Loucy (cell line): ENCODE data around the gene NUFIP2.

ENCODE experiments used
- EZH2phosphoT487 ChIP-seq: fragments of 200-600 bp; IDR thresholded peaks from 2 replicates; pipeline ENCODE4 v1.6.1; 2018; ENCODE audit warnings: antibody characterized with exemption, mild to moderate bottlenecking, moderate library complexity, borderline replicate concordance
- TF ChIP-seq, protein P1 (sequence below): fragments of 200-600 bp; sonication (generic); conservative IDR thresholded peaks from 2 replicates; pipeline ENCODE4 v1.5.1; 2014; ENCODE audit warnings: mild to moderate bottlenecking, antibody characterized with exemption, low read length

DNA sequence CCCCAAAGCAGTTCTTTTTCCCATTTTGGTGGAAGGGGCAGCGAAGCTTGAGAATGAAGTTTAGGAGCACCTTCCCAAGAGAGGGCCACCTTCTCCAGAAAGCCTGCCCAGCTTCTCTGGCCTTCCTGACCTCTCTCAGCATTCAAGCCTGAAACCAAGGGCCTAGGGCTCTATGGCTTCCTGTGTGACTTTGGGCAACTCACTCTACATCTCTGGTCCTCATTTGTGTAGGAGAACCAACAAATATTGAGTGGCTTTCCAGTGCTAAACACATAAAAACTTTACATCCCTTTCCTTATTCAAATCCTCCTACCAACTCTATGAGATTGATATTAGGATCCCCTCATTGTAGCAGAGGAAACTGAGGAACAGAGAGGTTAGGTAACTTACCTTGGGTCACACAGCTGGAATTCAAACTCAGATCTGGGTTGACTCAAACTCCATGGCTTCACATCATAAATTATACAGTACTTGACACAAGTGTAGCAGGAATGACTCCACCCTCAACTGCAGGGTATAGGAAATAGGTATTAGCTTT is 81.8 kb downstream of the NUFIP2 start:
- TF ChIP-seq, protein P1, sequence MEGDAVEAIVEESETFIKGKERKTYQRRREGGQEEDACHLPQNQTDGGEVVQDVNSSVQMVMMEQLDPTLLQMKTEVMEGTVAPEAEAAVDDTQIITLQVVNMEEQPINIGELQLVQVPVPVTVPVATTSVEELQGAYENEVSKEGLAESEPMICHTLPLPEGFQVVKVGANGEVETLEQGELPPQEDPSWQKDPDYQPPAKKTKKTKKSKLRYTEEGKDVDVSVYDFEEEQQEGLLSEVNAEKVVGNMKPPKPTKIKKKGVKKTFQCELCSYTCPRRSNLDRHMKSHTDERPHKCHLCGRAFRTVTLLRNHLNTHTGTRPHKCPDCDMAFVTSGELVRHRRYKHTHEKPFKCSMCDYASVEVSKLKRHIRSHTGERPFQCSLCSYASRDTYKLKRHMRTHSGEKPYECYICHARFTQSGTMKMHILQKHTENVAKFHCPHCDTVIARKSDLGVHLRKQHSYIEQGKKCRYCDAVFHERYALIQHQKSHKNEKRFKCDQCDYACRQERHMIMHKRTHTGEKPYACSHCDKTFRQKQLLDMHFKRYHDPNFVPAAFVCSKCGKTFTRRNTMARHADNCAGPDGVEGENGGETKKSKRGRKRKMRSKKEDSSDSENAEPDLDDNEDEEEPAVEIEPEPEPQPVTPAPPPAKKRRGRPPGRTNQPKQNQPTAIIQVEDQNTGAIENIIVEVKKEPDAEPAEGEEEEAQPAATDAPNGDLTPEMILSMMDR: no peak
- no peak for TF ChIP-seq EZH2phosphoT487
